Breast epithelium (tissue), 3 donors: ENCODE results near the gene LDAF1.

Experiments
- POLR2AphosphoS5 ChIP-seq, 3 donors: sonication (generic); formaldehyde crosslinking; IDR thresholded peaks; one replicate each; pipeline ENCODE4 v1.6.1; 2017; ENCODE audit warnings: antibody characterized with exemption in 3 of 3
- TF ChIP-seq, protein P1 (sequence below), 3 donors: fragments of 450-650 bp; IDR thresholded peaks; one replicate each; pipeline ENCODE4 v1.5.1; 2016 to 2017; ENCODE audit warnings: antibody characterized with exemption in 3 of 3, mild to moderate bottlenecking in 3 of 3, moderate library complexity in 3 of 3

DNA sequence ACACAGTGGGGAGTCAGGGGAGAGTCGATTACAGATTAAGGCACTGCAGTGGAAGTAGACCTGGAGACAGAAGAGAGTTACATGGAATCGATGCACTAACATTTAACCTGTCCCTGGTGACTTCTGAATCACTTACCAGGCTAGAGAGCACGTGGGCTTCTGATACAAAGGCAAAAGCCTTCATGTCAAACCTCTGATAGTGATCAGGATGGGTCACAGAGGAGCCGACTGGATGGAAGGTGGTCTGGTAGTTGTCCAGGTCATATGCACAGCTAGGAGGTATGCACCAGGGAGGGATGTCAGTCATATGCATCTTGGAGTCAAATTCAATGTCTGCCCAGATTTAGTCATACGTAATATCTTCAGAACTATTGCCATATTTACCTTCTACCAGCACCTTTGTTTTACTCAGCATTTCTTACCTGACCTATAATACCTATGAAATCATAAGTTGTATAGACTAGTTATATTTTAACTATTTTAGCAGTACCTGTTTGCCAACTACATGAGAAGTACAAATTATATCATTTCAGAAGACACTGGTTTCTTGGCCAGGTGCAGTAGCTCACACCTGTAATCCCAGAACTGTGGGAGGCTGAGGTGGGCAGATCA lies 41.2 kb downstream of the LDAF1 start:
- no peak for TF ChIP-seq POLR2AphosphoS5 (IDR thresholded peaks at IDR 0.05)
- TF ChIP-seq, protein P1, sequence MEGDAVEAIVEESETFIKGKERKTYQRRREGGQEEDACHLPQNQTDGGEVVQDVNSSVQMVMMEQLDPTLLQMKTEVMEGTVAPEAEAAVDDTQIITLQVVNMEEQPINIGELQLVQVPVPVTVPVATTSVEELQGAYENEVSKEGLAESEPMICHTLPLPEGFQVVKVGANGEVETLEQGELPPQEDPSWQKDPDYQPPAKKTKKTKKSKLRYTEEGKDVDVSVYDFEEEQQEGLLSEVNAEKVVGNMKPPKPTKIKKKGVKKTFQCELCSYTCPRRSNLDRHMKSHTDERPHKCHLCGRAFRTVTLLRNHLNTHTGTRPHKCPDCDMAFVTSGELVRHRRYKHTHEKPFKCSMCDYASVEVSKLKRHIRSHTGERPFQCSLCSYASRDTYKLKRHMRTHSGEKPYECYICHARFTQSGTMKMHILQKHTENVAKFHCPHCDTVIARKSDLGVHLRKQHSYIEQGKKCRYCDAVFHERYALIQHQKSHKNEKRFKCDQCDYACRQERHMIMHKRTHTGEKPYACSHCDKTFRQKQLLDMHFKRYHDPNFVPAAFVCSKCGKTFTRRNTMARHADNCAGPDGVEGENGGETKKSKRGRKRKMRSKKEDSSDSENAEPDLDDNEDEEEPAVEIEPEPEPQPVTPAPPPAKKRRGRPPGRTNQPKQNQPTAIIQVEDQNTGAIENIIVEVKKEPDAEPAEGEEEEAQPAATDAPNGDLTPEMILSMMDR (IDR thresholded peaks at IDR 0.05), result no peak
